ENCODE data around the gene SMCP. TPM values are rescaled to one million over a fixed set of nuclear protein-coding genes. Genes with fewer than 3 reads are reported as not detected.

The SMCP gene
- polyA plus RNA-seq, 10 donors: not detected

Other genes with a start within 250 kb of the SMCP start
- gene LCE2D, start 214.9 kb upstream of the SMCP start, polyA plus RNA-seq (ENCODE audit: insufficient read length in 10 of 10): not detected
- not detected for gene LCE2C, start 203.0 kb upstream of the SMCP start, polyA plus RNA-seq (ENCODE audit: insufficient read length in 10 of 10)
- not detected for gene LCE2B, start 192.2 kb upstream of the SMCP start, polyA plus RNA-seq (ENCODE audit: insufficient read length in 10 of 10)
- not detected for gene LCE2A, start 180.0 kb upstream of the SMCP start, polyA plus RNA-seq (ENCODE audit: insufficient read length in 10 of 10)
- gene LCE4A, start 170.2 kb upstream of the SMCP start, polyA plus RNA-seq (ENCODE audit: insufficient read length in 10 of 10): not detected
- gene KPRP, start 120.3 kb upstream of the SMCP start, polyA plus RNA-seq (ENCODE audit: insufficient read length in 10 of 10): not detected
- not detected for gene LCE1F, start 103.2 kb upstream of the SMCP start, polyA plus RNA-seq (ENCODE audit: insufficient read length in 10 of 10)
- gene LCE1E, start 92.1 kb upstream of the SMCP start, polyA plus RNA-seq (ENCODE audit: insufficient read length in 10 of 10): not detected
- gene LCE1D, start 81.6 kb upstream of the SMCP start, polyA plus RNA-seq (ENCODE audit: insufficient read length in 10 of 10): not detected
- not detected for gene LCE1C, start 71.7 kb upstream of the SMCP start, polyA plus RNA-seq (ENCODE audit: insufficient read length in 10 of 10)
- gene LCE1B, start 66.4 kb upstream of the SMCP start, polyA plus RNA-seq (ENCODE audit: insufficient read length in 10 of 10): not detected
- gene LCE1A, start 50.8 kb upstream of the SMCP start, polyA plus RNA-seq (ENCODE audit: insufficient read length in 10 of 10): not detected
- gene LCE6A, start 35.5 kb upstream of the SMCP start, polyA plus RNA-seq (ENCODE audit: insufficient read length in 10 of 10): not detected
- not detected for gene LCE7A, start 18.3 kb upstream of the SMCP start, polyA plus RNA-seq (ENCODE audit: insufficient read length in 10 of 10)
- gene IVL, start 30.2 kb downstream of the SMCP start, polyA plus RNA-seq (ENCODE audit: insufficient read length in 10 of 10): 1 to 10 TPM in 2 of 10 donors, under 1 TPM in 2, not detected in 6; 0.05 to 6.0 (median 1.3) TPM
- not detected for gene SPRR5, start 68.9 kb downstream of the SMCP start, polyA plus RNA-seq (ENCODE audit: insufficient read length in 10 of 10)
- not detected for gene SPRR4, start 92.3 kb downstream of the SMCP start, polyA plus RNA-seq (ENCODE audit: insufficient read length in 10 of 10)
- 1 to 10 TPM in 1 of 10 donors, not detected in 9; 4.3 TPM for gene SPRR1A, start 105.8 kb downstream of the SMCP start, polyA plus RNA-seq (ENCODE audit: insufficient read length in 10 of 10)
- gene SPRR3, start 123.4 kb downstream of the SMCP start, polyA plus RNA-seq (ENCODE audit: insufficient read length in 10 of 10): 1 to 10 TPM in 1 of 10 donors, under 1 TPM in 3, not detected in 6; 0.24 to 8.0 (median 0.27) TPM
- gene SPRR1B, start 152.9 kb downstream of the SMCP start, polyA plus RNA-seq (ENCODE audit: insufficient read length in 10 of 10): 1 to 10 TPM in 1 of 10 donors, under 1 TPM in 1, not detected in 8; 0.24 to 7.1 TPM
- gene SPRR2D, start 162.8 kb downstream of the SMCP start, polyA plus RNA-seq (ENCODE audit: insufficient read length in 10 of 10): not detected
- under 1 TPM in 1 of 10 donors, not detected in 9; 0.28 TPM for gene SPRR2A, start 179.2 kb downstream of the SMCP start, polyA plus RNA-seq (ENCODE audit: insufficient read length in 10 of 10)
- not detected for gene SPRR2B, start 193.3 kb downstream of the SMCP start, polyA plus RNA-seq (ENCODE audit: insufficient read length in 10 of 10)
- not detected for gene SPRR2E, start 216.2 kb downstream of the SMCP start, polyA plus RNA-seq (ENCODE audit: insufficient read length in 10 of 10)
- gene SPRR2F, start 235.2 kb downstream of the SMCP start, polyA plus RNA-seq (ENCODE audit: insufficient read length in 10 of 10): under 1 TPM in 2 of 10 donors, not detected in 8; 0.48 to 0.75 TPM

Measured in muscle of back (tissue), 10 donors.